ENCODE measurements around the gene FBXO31.
"Not testable (repeated sequence)": the region's sequence is repeated elsewhere in the genome, so short reads cannot be mapped to it uniquely, and the experiment has no call there.

FBXO31 gene

GRCh38 chr16:87382023-87382785, 1.4 kb downstream of the FBXO31 start:
- no peak for DNase-seq

- DNase-seq = no peak
Measured at GRCh38 chr16:87380881-87381280, 2.7 kb downstream of the FBXO31 start.

GRCh38 chr16:87380403-87380802, 3.2 kb downstream of the FBXO31 start:
- no peak for DNase-seq

GRCh38 chr16:87379312-87379752, 4.2 kb downstream of the FBXO31 start:
- DNase-seq = not testable (repeated sequence)

- DNase-seq = no peak
Measured at GRCh38 chr16:87376660-87377059, 6.9 kb downstream of the FBXO31 start.

- DNase-seq = no peak
Measured at GRCh38 chr16:87375426-87376135, 8.0 kb downstream of the FBXO31 start.

GRCh38 chr16:87374313-87374712, 9.3 kb downstream of the FBXO31 start:
- DNase-seq = no peak

GRCh38 chr16:87372305-87372704, 11.3 kb downstream of the FBXO31 start:
- DNase-seq = no peak

- no peak for DNase-seq
Measured at GRCh38 chr16:87371261-87371866, 12.2 kb downstream of the FBXO31 start.

- DNase-seq = no peak
Measured at GRCh38 chr16:87369796-87370719, 13.5 kb downstream of the FBXO31 start.

- DNase-seq = no peak
Measured at GRCh38 chr16:87369117-87369765, 14.3 kb downstream of the FBXO31 start.

- no peak for DNase-seq
Measured at GRCh38 chr16:87368029-87368770, 15.4 kb downstream of the FBXO31 start.

GRCh38 chr16:87367529-87367928, 16.0 kb downstream of the FBXO31 start:
- no peak for DNase-seq

- DNase-seq = no peak
Measured at GRCh38 chr16:87366930-87367329, 16.6 kb downstream of the FBXO31 start.

- no peak for DNase-seq
Measured at GRCh38 chr16:87366288-87366687, 17.3 kb downstream of the FBXO31 start.

- no peak for DNase-seq
Measured at GRCh38 chr16:87365021-87365713, 18.4 kb downstream of the FBXO31 start.

GRCh38 chr16:87363771-87364455, 19.7 kb downstream of the FBXO31 start:
- DNase-seq = no peak

- DNase-seq = not testable (repeated sequence)
Measured at GRCh38 chr16:87362828-87363559, 20.6 kb downstream of the FBXO31 start.

GRCh38 chr16:87361916-87362619, 21.5 kb downstream of the FBXO31 start:
- no peak for DNase-seq
